CD14-positive monocyte (primary cell): ENCODE measurements around the gene SMU1. TPM values are rescaled to one million over a fixed set of nuclear protein-coding genes. Genes with fewer than 3 reads are reported as not detected.
A peak's percentile ranks its signal among the peaks of the same experiment; 100 is the strongest.

Experiments used
- DNase-seq, 3 donors: peaks; one replicate each; pipeline ENCODE4 v3.0.0-alpha.2; 2011 to 2022
- H2AFZ ChIP-seq: 2 replicates; pipeline ENCODE4 v1.6.0; 2012; ENCODE audit warnings: mild to moderate bottlenecking, low read depth, low read length, inconsistent platforms; ENCODE audit not compliant: insufficient read depth, poor library complexity, severe bottlenecking
- H3K27ac ChIP-seq, 2 donors: 1 replicate in 1 of 2; 2 replicates in 1 of 2; pipeline ENCODE4 v1.5.1; 2012 to 2013; ENCODE audit warnings: low read length in 2 of 2, control low read depth in 1 of 2, inconsistent platforms in 1 of 2, low read depth in 1 of 2, mild to moderate bottlenecking in 1 of 2
- H3K27me3 ChIP-seq, 2 donors: one replicate each; pipeline versions ENCODE4 v1.6.0 to v1.6.1; 2011 to 2013; ENCODE audit warnings: low read length in 2 of 2; ENCODE audit not compliant: control insufficient read depth in 2 of 2, insufficient read depth in 2 of 2
- H3K36me3 ChIP-seq, 2 donors: replicated peaks in 1 of 2; 1 replicate in 1 of 2; 2 replicates in 1 of 2; pipeline versions ENCODE4 v1.5.1 to v1.6.1; 2012 to 2013; ENCODE audit warnings: low read length in 2 of 2, control low read depth in 1 of 2, inconsistent platforms in 1 of 2, mild to moderate bottlenecking in 1 of 2; ENCODE audit not compliant: insufficient read depth in 2 of 2, control insufficient read depth in 1 of 2
- H3K4me1 ChIP-seq, 2 donors: 1 replicate in 1 of 2; 2 replicates in 1 of 2; pipeline versions ENCODE4 v1.5.1 to v1.6.1; 2012 to 2013; ENCODE audit warnings: low read length in 2 of 2, control low read depth in 1 of 2, inconsistent platforms in 1 of 2, mild to moderate bottlenecking in 1 of 2, moderate library complexity in 1 of 2; ENCODE audit not compliant: insufficient read depth in 2 of 2, control insufficient read depth in 1 of 2
- H3K4me2 ChIP-seq: replicated peaks from 2 replicates; pipeline ENCODE3; 2012; ENCODE audit warnings: low read length, moderate library complexity, mild to moderate bottlenecking; ENCODE audit not compliant: poor library complexity, severe bottlenecking; ENCODE audit errors: extremely low read depth
- H3K4me3 ChIP-seq, 3 experiments: fragments of 200-600 bp in 1 of 3; sonication (generic) in 1 of 3; replicated peaks in 1 of 3; 1 replicate in 2 of 3; 2 replicates in 1 of 3; pipeline ENCODE4 v1.5.1; 2011 to 2013; ENCODE audit warnings: low read length in 3 of 3, mild to moderate bottlenecking in 3 of 3, control low read depth in 2 of 3, low read depth in 2 of 3, inconsistent platforms in 1 of 3, moderate library complexity in 1 of 3
- H3K79me2 ChIP-seq: 2 replicates; pipeline ENCODE4 v1.6.0; 2012; ENCODE audit warnings: mild to moderate bottlenecking, control low read depth, inconsistent platforms, low read length, moderate library complexity; ENCODE audit not compliant: insufficient read depth
- H3K9ac ChIP-seq: 2 replicates; pipeline ENCODE4 v1.6.0; 2017; ENCODE audit warnings: low read length, mild to moderate bottlenecking; ENCODE audit not compliant: insufficient read depth, poor library complexity, severe bottlenecking
- H3K9me3 ChIP-seq, 2 donors: replicated peaks in 1 of 2; 1 replicate in 1 of 2; 2 replicates in 1 of 2; pipeline versions ENCODE4 v1.5.1 to v1.6.1; 2012 to 2013; ENCODE audit warnings: low read length in 2 of 2, control low read depth in 1 of 2; ENCODE audit not compliant: control insufficient read depth in 1 of 2, insufficient read depth in 1 of 2
- H4K20me1 ChIP-seq: 2 replicates; pipeline ENCODE4 v1.6.0; 2012; ENCODE audit warnings: mild to moderate bottlenecking, low read length, control low read depth, moderate library complexity; ENCODE audit not compliant: insufficient read depth
- H3K27ac Mint-ChIP-seq, 7 donors: one replicate each; pipeline ENCODE4 v1.8.0; 2020; ENCODE audit warnings: mild to moderate bottlenecking in 7 of 7, mixed read lengths in 7 of 7, moderate library complexity in 6 of 7, inconsistent platforms in 2 of 7
- H3K27me3 Mint-ChIP-seq, 3 donors: one replicate each; pipeline ENCODE4 v1.8.0; 2021 to 2022; ENCODE audit warnings: low read depth in 3 of 3, mild to moderate bottlenecking in 3 of 3, mixed read lengths in 3 of 3, moderate library complexity in 3 of 3, inconsistent platforms in 1 of 3
- H3K36me3 Mint-ChIP-seq, 2 donors: one replicate each; pipeline ENCODE4 v1.8.0; 2020; ENCODE audit warnings: mixed read lengths in 2 of 2, inconsistent platforms in 1 of 2, mild to moderate bottlenecking in 1 of 2
- H3K4me1 Mint-ChIP-seq: one replicate; pipeline ENCODE4 v1.8.0; 2020; ENCODE audit warnings: mild to moderate bottlenecking, mixed read lengths
- H3K4me3 Mint-ChIP-seq, 2 donors: one replicate each; pipeline ENCODE4 v1.8.0; 2020; ENCODE audit warnings: mild to moderate bottlenecking in 2 of 2, mixed read lengths in 2 of 2, moderate library complexity in 1 of 2
- H3K9me3 Mint-ChIP-seq, 7 donors: one replicate each; pipeline ENCODE4 v1.8.0; 2020 to 2022; ENCODE audit warnings: mixed read lengths in 7 of 7, mild to moderate bottlenecking in 6 of 7, moderate library complexity in 6 of 7, inconsistent platforms in 2 of 7
- CTCF ChIP-seq: fragments of 200-600 bp; IDR thresholded peaks from one replicate; pipeline ENCODE4 v1.8.0; 2022; ENCODE audit warnings: antibody characterized with exemption, mild to moderate bottlenecking
- WGBS: methylation state at CpG from one replicate; pipeline ENCODE4 v1.1.5; 2013; ENCODE audit warnings: missing lambda C conversion rate; ENCODE audit not compliant: insufficient coverage; 5-methylcytosine and 5-hydroxymethylcytosine counted together
- intact Hi-C, 2 donors: fragments of 100-400 bp; cut with micrococcal nuclease; formaldehyde crosslinking; loops; one replicate each; pipeline versions ENCODE4 v1.15.0 to v1.15.1; 2023
- polyA plus RNA-seq, 3 donors: library from polyadenylated mRNA; depleted of rRNA in 1 of 3; unstranded in 2 of 3; stranded (reverse) in 1 of 3; fragments of 300-500 nt in 2 of 3; fragments of >200 nt in 1 of 3; fragmentation: Illumina TruSeq in 2 of 3; gene quantifications; 1 replicate in 2 of 3; 2 replicates in 1 of 3; pipeline ENCODE4 v1.2.3, GENCODE V29; 2012 to 2021

SMU1 gene
- polyA plus RNA-seq, 3 donors: 8.0 to 21.7 (median 19.3) TPM

DNA sequence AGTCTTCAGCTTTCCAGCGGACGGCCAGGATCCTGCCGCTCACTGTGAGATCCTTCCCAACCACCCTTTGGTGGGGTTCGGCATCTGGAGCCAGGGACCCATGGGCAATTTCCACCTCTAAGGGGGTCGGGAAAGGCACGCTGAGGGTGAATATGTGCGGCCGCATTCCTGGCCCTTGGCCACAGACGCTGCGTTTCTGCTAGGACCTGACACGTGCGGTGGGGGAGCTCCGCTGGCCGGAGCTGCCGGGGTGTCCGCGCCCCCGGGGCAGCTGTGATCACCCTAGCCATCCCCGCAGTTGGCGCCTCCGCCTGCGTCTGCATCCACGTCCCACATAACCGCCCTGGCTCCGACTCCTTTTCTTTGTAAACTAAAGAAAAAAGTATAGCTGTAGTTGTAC, 56.7 kb downstream of the SMU1 start:
- no peak for TF ChIP-seq CTCF
- H3K27me3 ChIP-seq: no peaks in the 10 kb centered on the region
- no peak overlapping the region for H3K9ac ChIP-seq
- DNase-seq: no peak
- H3K27ac ChIP-seq: no peak overlapping the region
- no peak overlapping the region for H3K4me3 ChIP-seq
- Mint-ChIP-seq H3K9me3 (no peaks in the 10 kb centered on the region), H3K36me3 (peaks cover 12 to 25% of the 10 kb centered on the region in 2 donors), H3K27ac (peak overlapping the region in 2 of 7 donors; percentile 0 to 24), H3K27me3 (no peaks in the 10 kb centered on the region), H3K4me3 (no peak overlapping the region), H3K4me1 (peaks cover 18% of the 10 kb centered on the region)
- peaks cover 57% of the 10 kb centered on the region for H3K79me2 ChIP-seq
- intact Hi-C loops: loop anchor here in 1 of 2 donors (10.0 kb wide), 3 partner anchors 55 to 455 kb away; partner anchors contain the start of genes BAG1, CHMP5, NOL6 and SMU1
- WGBS: over 99% methylated on average over 18 of the region's 25 CpGs
- no peak overlapping the region for H2AFZ ChIP-seq
- no peak overlapping the region for H3K4me2 ChIP-seq
- peaks cover 3 to 30% of the 10 kb centered on the region in 2 donors for H3K36me3 ChIP-seq
- no peaks in the 10 kb centered on the region for H3K9me3 ChIP-seq
- H4K20me1 ChIP-seq: no peaks in the 10 kb centered on the region
- H3K4me1 ChIP-seq: peaks cover 11 to 12% of the 10 kb centered on the region in 2 donors

DNA sequence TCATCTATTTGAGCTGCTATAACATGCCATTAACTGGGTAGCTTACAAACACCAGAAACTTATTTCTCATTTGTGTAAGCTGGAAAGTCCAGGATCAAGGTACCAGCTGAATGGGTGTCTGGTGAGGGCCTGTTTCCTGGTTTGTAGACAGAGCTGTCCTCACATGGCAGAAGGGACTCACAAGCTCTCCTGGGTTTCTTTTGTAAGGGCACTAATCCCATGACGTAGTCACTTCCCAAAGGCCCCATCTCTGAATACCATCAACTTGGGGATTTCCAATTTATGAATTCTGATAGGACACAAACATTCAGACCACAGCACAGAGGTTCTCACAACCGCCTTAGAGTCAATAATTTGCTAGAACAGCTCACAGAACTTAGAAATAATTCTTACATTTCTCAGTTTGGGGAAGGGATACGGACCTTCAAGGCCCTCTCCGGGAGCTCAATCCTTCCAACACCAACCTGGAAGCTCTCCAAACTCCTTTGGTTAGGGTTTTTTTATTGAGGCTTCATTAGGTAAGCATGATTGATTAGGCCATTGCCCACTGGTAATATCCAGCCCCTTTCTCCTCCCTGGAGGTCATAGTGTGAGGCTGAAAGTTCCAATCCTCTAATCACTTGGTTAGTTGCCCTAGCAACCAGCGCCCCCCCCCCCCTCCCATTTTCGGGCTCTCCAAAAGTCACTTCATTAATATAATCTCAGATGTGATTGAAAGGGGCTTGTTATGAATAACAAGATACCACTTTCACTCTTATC, 59.0 kb downstream of the SMU1 start:
- Histone ChIP-seq H4K20me1 (no peaks in the 10 kb centered on the region), H3K9me3 (no peaks in the 10 kb centered on the region), H2AFZ (no peak overlapping the region), H3K79me2 (peaks cover 35% of the 10 kb centered on the region), H3K27me3 (no peaks in the 10 kb centered on the region), H3K4me1 (peaks cover 2 to 9% of the 10 kb centered on the region in 2 donors), H3K4me3 (no peak overlapping the region), H3K36me3 (peaks cover 3 to 30% of the 10 kb centered on the region in 2 donors), H3K27ac (no peak overlapping the region), H3K4me2 (no peak overlapping the region), H3K9ac (no peak overlapping the region)
- Mint-ChIP-seq H3K27ac (no peak overlapping the region), H3K9me3 (no peaks in the 10 kb centered on the region), H3K27me3 (no peaks in the 10 kb centered on the region), H3K4me1 (peaks cover 6% of the 10 kb centered on the region), H3K4me3 (no peak overlapping the region), H3K36me3 (peaks cover 12 to 25% of the 10 kb centered on the region in 2 donors)
- no CpG with 5 or more reads among the region's 6 CpGs for WGBS
- intact Hi-C loops: no loop called here
- DNase-seq: no peak
- TF ChIP-seq CTCF: no peak
